Neural progenitor cell (in vitro differentiated cells): ENCODE results near the gene ALDH1B1.

ENCODE experiments used
- EZH2 ChIP-seq: fragments of 200-600 bp; sonication (generic); IDR thresholded peaks from 2 replicates; pipeline ENCODE4 v1.6.1; 2017; ENCODE audit warnings: antibody characterized with exemption, mild to moderate bottlenecking, moderate library complexity
- EZH2phosphoT487 ChIP-seq: fragments of 200-600 bp; sonication (generic); IDR thresholded peaks from 2 replicates; pipeline ENCODE4 v1.6.1; 2017; ENCODE audit warnings: antibody characterized with exemption
- TF ChIP-seq, protein P1 (sequence below): fragments of 200-600 bp; sonication (generic); IDR thresholded peaks from 2 replicates; pipeline ENCODE4 v1.5.1; 2017; ENCODE audit warnings: antibody characterized with exemption, mild to moderate bottlenecking

DNA sequence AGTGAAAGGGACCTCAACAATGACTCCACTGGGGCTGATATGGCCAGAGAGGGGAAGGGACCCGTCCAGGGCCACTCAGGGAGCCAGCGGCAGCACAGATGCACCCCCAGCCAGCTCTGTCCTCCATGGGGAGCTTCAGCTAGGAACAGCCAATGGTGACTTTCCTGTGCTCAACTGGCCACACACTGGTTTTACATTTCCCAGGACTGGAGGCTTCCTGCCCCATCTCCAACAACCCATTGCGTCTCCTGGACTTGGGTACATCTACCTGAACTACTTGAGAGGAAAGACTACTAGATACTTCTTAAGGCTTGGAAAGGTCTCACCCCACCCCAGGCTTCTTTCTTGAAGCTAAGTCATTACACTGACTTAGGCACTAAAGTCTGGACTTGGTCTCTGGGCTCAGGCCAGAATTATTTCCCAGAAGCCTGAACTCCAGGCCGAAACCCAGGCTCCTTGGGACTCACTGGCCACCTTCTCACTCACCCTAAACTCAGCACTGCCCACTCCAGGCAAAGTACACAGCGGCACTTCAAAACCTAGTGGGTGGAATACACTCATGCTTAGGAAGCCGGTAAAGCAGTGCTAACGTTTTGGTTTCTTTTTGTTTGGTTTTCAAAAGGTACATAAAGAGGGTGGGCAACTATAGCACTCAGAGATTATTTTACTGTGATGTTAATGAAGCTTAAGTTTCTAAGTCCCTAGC is 30.2 kb downstream of the ALDH1B1 start:
- TF ChIP-seq, protein P1, sequence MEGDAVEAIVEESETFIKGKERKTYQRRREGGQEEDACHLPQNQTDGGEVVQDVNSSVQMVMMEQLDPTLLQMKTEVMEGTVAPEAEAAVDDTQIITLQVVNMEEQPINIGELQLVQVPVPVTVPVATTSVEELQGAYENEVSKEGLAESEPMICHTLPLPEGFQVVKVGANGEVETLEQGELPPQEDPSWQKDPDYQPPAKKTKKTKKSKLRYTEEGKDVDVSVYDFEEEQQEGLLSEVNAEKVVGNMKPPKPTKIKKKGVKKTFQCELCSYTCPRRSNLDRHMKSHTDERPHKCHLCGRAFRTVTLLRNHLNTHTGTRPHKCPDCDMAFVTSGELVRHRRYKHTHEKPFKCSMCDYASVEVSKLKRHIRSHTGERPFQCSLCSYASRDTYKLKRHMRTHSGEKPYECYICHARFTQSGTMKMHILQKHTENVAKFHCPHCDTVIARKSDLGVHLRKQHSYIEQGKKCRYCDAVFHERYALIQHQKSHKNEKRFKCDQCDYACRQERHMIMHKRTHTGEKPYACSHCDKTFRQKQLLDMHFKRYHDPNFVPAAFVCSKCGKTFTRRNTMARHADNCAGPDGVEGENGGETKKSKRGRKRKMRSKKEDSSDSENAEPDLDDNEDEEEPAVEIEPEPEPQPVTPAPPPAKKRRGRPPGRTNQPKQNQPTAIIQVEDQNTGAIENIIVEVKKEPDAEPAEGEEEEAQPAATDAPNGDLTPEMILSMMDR: no peak
- TF ChIP-seq EZH2phosphoT487 (no peak), EZH2 (no peak)
